ENCODE data around the gene PSME2.

PSME2 gene

GRCh38 chr14:24135834-24136683 lies 10.4 kb downstream of the PSME2 start, which contains the start of gene PSME1:
PSME1 (plus strand) TSS chr14:24136194; CDS start chr14:24136263, 69 bp downstream.
- DNase-seq (ENCODE audit: low read depth in 1 of 2, low spot score in 1 of 2), result peak; percentile 79 to 91
- TF ChIP-seq POLR2AphosphoS5 (IDR thresholded peaks at IDR 0.05; ENCODE audit: low read depth) (peak; percentile 62; the same call in 1 of the 2 replicates), CTCF (IDR thresholded peaks at IDR 0.05; ENCODE audit: insufficient read depth, low read length) (no peak), GABPA (IDR thresholded peaks at IDR 0.05; ENCODE audit: low read depth) (no peak)
- H3K27me3 ChIP-seq (ENCODE audit: insufficient read depth, poor library complexity, severe bottlenecking), result no peaks in the 10 kb centered on the region
- peak within 1 kb of the TSS; percentile 68 for H3K27ac ChIP-seq (replicated peaks)
- H3K4me3 ChIP-seq (replicated peaks; ENCODE audit: insufficient read depth, low read length), result peak within 1 kb of the TSS; percentile 85

DNA sequence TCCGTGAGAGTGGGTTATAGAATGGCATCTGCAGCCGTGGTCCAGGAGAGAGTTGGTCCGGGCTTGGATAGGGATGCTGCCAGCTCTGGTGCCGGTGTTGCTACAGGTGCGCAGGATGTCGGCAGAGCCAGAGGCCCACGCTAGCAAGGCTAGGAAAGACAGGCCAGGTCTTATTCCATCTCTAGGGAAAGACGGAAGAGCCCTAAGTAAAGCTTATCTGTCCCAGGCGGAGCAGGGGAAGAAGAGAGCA lies 10.9 kb downstream of the PSME2 start:
- Histone ChIP-seq H3K27ac (replicated peaks) (peak overlapping the region; percentile 36), H3K4me3 (replicated peaks; ENCODE audit: insufficient read depth, low read length) (peak overlapping the region; percentile 85), H3K27me3 (ENCODE audit: insufficient read depth, poor library complexity, severe bottlenecking) (no peaks in the 10 kb centered on the region)
- no peak for DNase-seq (ENCODE audit: low read depth in 1 of 2, low spot score in 1 of 2)
- TF ChIP-seq GABPA (IDR thresholded peaks at IDR 0.05; ENCODE audit: low read depth) (no peak), SPI1 (IDR thresholded peaks at IDR 0.05; ENCODE audit: borderline replicate concordance, low read depth) (no peak), CTCF (IDR thresholded peaks at IDR 0.05; ENCODE audit: insufficient read depth, low read length) (no peak), POLR2AphosphoS5 (IDR thresholded peaks at IDR 0.05; ENCODE audit: low read depth) (no peak)
- TF ChIP-seq, protein P1, sequence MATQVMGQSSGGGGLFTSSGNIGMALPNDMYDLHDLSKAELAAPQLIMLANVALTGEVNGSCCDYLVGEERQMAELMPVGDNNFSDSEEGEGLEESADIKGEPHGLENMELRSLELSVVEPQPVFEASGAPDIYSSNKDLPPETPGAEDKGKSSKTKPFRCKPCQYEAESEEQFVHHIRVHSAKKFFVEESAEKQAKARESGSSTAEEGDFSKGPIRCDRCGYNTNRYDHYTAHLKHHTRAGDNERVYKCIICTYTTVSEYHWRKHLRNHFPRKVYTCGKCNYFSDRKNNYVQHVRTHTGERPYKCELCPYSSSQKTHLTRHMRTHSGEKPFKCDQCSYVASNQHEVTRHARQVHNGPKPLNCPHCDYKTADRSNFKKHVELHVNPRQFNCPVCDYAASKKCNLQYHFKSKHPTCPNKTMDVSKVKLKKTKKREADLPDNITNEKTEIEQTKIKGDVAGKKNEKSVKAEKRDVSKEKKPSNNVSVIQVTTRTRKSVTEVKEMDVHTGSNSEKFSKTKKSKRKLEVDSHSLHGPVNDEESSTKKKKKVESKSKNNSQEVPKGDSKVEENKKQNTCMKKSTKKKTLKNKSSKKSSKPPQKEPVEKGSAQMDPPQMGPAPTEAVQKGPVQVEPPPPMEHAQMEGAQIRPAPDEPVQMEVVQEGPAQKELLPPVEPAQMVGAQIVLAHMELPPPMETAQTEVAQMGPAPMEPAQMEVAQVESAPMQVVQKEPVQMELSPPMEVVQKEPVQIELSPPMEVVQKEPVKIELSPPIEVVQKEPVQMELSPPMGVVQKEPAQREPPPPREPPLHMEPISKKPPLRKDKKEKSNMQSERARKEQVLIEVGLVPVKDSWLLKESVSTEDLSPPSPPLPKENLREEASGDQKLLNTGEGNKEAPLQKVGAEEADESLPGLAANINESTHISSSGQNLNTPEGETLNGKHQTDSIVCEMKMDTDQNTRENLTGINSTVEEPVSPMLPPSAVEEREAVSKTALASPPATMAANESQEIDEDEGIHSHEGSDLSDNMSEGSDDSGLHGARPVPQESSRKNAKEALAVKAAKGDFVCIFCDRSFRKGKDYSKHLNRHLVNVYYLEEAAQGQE (IDR thresholded peaks at IDR 0.05; ENCODE audit: insufficient replicate concordance, low read depth), result no peak

GRCh38 chr14:24133735-24134134 lies 12.7 kb downstream of the PSME2 start:
- no peak for DNase-seq (ENCODE audit: low read depth in 1 of 2, low spot score in 1 of 2)
- Histone ChIP-seq H3K27me3 (ENCODE audit: insufficient read depth, poor library complexity, severe bottlenecking) (no peaks in the 10 kb centered on the region), H3K27ac (replicated peaks) (no peak overlapping the region), H3K4me3 (replicated peaks; ENCODE audit: insufficient read depth, low read length) (no peak overlapping the region)
- TF ChIP-seq POLR2AphosphoS5 (IDR thresholded peaks at IDR 0.05; ENCODE audit: low read depth), result no peak
- TF ChIP-seq, protein P1 (IDR thresholded peaks at IDR 0.05; ENCODE audit: insufficient replicate concordance, low read depth), result no peak
- TF ChIP-seq SPI1 (IDR thresholded peaks at IDR 0.05; ENCODE audit: borderline replicate concordance, low read depth), result no peak
- no peak for TF ChIP-seq CTCF (IDR thresholded peaks at IDR 0.05; ENCODE audit: insufficient read depth, low read length)
- TF ChIP-seq GABPA (IDR thresholded peaks at IDR 0.05; ENCODE audit: low read depth), result no peak
